ENCODE results near the gene HES2. TPM values are rescaled to one million over a fixed set of nuclear protein-coding genes. Genes with fewer than 3 reads are reported as not detected.

HES2 gene
- total and polyA plus RNA-seq, 2 of the 4 experiments (the other 2 are of a cell fraction) = not detected

- H4K8ac ChIP-seq (ENCODE audit: low read depth in 2 of 2, low read length in 2 of 2) = no peak overlapping the region
- peak overlapping the region; percentile 56 for H2AFZ ChIP-seq (replicated peaks; ENCODE audit: low read length, poor library complexity)
- H3K9ac ChIP-seq (ENCODE audit: low read depth, low read length) = no peak overlapping the region
- TF ChIP-seq CHD1 (IDR thresholded peaks at IDR 0.05; ENCODE audit: low read depth, low read length) = no peak
- no peaks in the 10 kb centered on the region for H3K9me3 ChIP-seq (ENCODE audit: control insufficient read depth, insufficient read depth, low read length)
- WGBS, 2 experiments (ENCODE audit: extremely low coverage in 2 of 2, insufficient read length in 1 of 2) = 13% methylated on average over 54 of the region's 69 CpGs; no CpG with 5 or more reads in 1 of the 2 experiments
- H2BK120ac ChIP-seq (ENCODE audit: low read depth, low read length) = no peak overlapping the region
- no peak overlapping the region for H3K56ac ChIP-seq (ENCODE audit: extremely low read depth, insufficient read depth, low read length)
- no peaks in the 10 kb centered on the region for H3K9me1 ChIP-seq (ENCODE audit: insufficient read depth, low read length)
- ChIA-PET CTCF (interaction anchor here (3.7 kb wide), 1 partner anchor 19 kb away, joined by 13 read pairs; no protein-coding TSS in a partner anchor), POLR2A (ENCODE audit: unreplicated experiment) (no interaction called here)
- BruUV-seq (replicated peaks) = no TSS peak
- H3K23ac ChIP-seq (ENCODE audit: low read depth, low read length) = no peak overlapping the region
- no peak overlapping the region for H3K14ac ChIP-seq (replicated peaks; ENCODE audit: low read depth, low read length)
- dilution Hi-C loops (cut with HindIII; ENCODE audit: low sequenced_read_pairs, unreplicated experiment) = no loop called here
- no peak overlapping the region for H3K4me3 ChIP-seq (ENCODE audit: insufficient read depth, low read depth, low read length)
- no peak overlapping the region for H2AK9ac ChIP-seq (replicated peaks; ENCODE audit: low read depth, low read length, poor library complexity)
- in situ Hi-C loops (cut with MboI; ENCODE audit: low sequenced_read_pairs) = no loop called here
- ATAC-seq (ENCODE audit: low read depth) (no peak), DNase-seq (no peak)
- no peak overlapping the region for H3K18ac ChIP-seq (ENCODE audit: low read depth, low read length)
- no peak overlapping the region for H4K5ac ChIP-seq (ENCODE audit: low read depth, low read length)
- peaks cover 8% of the 10 kb centered on the region; the same call in 1 of the 2 replicates for H4K20me1 ChIP-seq (ENCODE audit: insufficient read depth, low read length)
- peaks cover 78% of the 10 kb centered on the region for H3K27me3 ChIP-seq (ENCODE audit: control insufficient read depth, insufficient read depth, low read length)
- H3K4me1 ChIP-seq (ENCODE audit: control insufficient read depth, insufficient read depth, low read length) = peaks cover 2% of the 10 kb centered on the region
- H3K27ac ChIP-seq (ENCODE audit: insufficient read depth, low read length) = no peak overlapping the region
- no peak overlapping the region for H4K91ac ChIP-seq (ENCODE audit: insufficient read depth, low read depth, low read length)
- H2BK5ac ChIP-seq (ENCODE audit: low read depth, low read length, poor library complexity, severe bottlenecking) = no peak overlapping the region
- H2BK15ac ChIP-seq (ENCODE audit: low read depth, low read length) = no peak overlapping the region
- no peaks in the 10 kb centered on the region for H3K79me1 ChIP-seq (ENCODE audit: low read depth in 1 of 2, low read length in 2 of 2)
- no peak overlapping the region for H2BK20ac ChIP-seq (ENCODE audit: low read depth, low read length)
- H2AK5ac ChIP-seq (ENCODE audit: low read depth, low read length) = no peak overlapping the region
- intact Hi-C loops (cut with micrococcal nuclease) = no loop called here
- H3K4me2 ChIP-seq (ENCODE audit: low read depth, low read length) = no peak overlapping the region
- H3K4ac ChIP-seq (ENCODE audit: low read depth, low read length) = no peak overlapping the region
- H3K36me3 ChIP-seq (ENCODE audit: control insufficient read depth, insufficient read depth, low read length) = no peaks in the 10 kb centered on the region
Measured at GRCh38 chr1:6418668-6419396, 887 bp downstream of the HES2 start.
